ENCODE data around the gene ALKBH7. TPM values are rescaled to one million over a fixed set of nuclear protein-coding genes. Genes with fewer than 3 reads are reported as not detected.
A peak's percentile ranks its signal among the peaks of the same experiment; 100 is the strongest.

Gene ALKBH7
- total and polyA plus RNA-seq, 2 of the 13 experiments (the other 11 are each of a cell fraction or from before 2014, with no cell fraction given): 29.6 to 45.9 TPM

GRCh38 chr19:6372594-6373095 is at the start of gene ALKBH7 (continued):
- TF ChIP-seq, protein P1, sequence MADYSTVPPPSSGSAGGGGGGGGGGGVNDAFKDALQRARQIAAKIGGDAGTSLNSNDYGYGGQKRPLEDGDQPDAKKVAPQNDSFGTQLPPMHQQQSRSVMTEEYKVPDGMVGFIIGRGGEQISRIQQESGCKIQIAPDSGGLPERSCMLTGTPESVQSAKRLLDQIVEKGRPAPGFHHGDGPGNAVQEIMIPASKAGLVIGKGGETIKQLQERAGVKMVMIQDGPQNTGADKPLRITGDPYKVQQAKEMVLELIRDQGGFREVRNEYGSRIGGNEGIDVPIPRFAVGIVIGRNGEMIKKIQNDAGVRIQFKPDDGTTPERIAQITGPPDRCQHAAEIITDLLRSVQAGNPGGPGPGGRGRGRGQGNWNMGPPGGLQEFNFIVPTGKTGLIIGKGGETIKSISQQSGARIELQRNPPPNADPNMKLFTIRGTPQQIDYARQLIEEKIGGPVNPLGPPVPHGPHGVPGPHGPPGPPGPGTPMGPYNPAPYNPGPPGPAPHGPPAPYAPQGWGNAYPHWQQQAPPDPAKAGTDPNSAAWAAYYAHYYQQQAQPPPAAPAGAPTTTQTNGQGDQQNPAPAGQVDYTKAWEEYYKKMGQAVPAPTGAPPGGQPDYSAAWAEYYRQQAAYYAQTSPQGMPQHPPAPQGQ (CRISPR knock-in tag; IDR thresholded peaks at IDR 0.05; ENCODE audit: borderline replicate concordance): no peak
- no peak for TF ChIP-seq JUN (CRISPR knock-in tag; IDR thresholded peaks at IDR 0.05)
- TF ChIP-seq ZFP82 (CRISPR knock-in tag; IDR thresholded peaks at IDR 0.05; ENCODE audit: borderline replicate concordance): no peak; the same call in 1 of the 2 replicates
- TF ChIP-seq KLF15 (CRISPR knock-in tag; IDR thresholded peaks at IDR 0.05; ENCODE audit: borderline replicate concordance): no peak
- no peak for TF ChIP-seq ZFP36 (IDR thresholded peaks at IDR 0.05; ENCODE audit: borderline replicate concordance, low read depth, low read length, partially characterized antibody)
- no peak for TF ChIP-seq ZNF460 (CRISPR knock-in tag; IDR thresholded peaks at IDR 0.05; ENCODE audit: borderline replicate concordance)
- no peak; the same call in 1 of the 2 replicates for TF ChIP-seq ZNF441 (CRISPR knock-in tag; IDR thresholded peaks at IDR 0.05; ENCODE audit: borderline replicate concordance)
- TF ChIP-seq ZNF33B (CRISPR knock-in tag; IDR thresholded peaks at IDR 0.05): 0 out of 2 replicates have a peak, but pooled peaks have one; percentile 60
- 0 out of 2 replicates have a peak, but pooled peaks have one; percentile 28 for TF ChIP-seq ZSCAN29 (CRISPR knock-in tag; conservative IDR thresholded peaks at IDR 0.05)
- TF ChIP-seq, protein P2, sequence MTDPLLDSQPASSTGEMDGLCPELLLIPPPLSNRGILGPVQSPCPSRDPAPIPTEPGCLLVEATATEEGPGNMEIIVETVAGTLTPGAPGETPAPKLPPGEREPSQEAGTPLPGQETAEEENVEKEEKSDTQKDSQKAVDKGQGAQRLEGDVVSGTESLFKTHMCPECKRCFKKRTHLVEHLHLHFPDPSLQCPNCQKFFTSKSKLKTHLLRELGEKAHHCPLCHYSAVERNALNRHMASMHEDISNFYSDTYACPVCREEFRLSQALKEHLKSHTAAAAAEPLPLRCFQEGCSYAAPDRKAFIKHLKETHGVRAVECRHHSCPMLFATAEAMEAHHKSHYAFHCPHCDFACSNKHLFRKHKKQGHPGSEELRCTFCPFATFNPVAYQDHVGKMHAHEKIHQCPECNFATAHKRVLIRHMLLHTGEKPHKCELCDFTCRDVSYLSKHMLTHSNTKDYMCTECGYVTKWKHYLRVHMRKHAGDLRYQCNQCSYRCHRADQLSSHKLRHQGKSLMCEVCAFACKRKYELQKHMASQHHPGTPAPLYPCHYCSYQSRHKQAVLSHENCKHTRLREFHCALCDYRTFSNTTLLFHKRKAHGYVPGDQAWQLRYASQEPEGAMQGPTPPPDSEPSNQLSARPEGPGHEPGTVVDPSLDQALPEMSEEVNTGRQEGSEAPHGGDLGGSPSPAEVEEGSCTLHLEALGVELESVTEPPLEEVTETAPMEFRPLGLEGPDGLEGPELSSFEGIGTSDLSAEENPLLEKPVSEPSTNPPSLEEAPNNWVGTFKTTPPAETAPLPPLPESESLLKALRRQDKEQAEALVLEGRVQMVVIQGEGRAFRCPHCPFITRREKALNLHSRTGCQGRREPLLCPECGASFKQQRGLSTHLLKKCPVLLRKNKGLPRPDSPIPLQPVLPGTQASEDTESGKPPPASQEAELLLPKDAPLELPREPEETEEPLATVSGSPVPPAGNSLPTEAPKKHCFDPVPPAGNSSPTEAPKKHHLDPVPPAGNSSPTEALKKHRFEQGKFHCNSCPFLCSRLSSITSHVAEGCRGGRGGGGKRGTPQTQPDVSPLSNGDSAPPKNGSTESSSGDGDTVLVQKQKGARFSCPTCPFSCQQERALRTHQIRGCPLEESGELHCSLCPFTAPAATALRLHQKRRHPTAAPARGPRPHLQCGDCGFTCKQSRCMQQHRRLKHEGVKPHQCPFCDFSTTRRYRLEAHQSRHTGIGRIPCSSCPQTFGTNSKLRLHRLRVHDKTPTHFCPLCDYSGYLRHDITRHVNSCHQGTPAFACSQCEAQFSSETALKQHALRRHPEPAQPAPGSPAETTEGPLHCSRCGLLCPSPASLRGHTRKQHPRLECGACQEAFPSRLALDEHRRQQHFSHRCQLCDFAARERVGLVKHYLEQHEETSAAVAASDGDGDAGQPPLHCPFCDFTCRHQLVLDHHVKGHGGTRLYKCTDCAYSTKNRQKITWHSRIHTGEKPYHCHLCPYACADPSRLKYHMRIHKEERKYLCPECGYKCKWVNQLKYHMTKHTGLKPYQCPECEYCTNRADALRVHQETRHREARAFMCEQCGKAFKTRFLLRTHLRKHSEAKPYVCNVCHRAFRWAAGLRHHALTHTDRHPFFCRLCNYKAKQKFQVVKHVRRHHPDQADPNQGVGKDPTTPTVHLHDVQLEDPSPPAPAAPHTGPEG (CRISPR knock-in tag; IDR thresholded peaks at IDR 0.05): no peak
- TF ChIP-seq SRF (IDR thresholded peaks at IDR 0.05; ENCODE audit: low read depth, low read length): no peak; the same call in 1 of the 2 replicates
- no peak for TF ChIP-seq GFI1 (CRISPR knock-in tag; IDR thresholded peaks at IDR 0.05; ENCODE audit: borderline replicate concordance)
- TF ChIP-seq, protein P3, sequence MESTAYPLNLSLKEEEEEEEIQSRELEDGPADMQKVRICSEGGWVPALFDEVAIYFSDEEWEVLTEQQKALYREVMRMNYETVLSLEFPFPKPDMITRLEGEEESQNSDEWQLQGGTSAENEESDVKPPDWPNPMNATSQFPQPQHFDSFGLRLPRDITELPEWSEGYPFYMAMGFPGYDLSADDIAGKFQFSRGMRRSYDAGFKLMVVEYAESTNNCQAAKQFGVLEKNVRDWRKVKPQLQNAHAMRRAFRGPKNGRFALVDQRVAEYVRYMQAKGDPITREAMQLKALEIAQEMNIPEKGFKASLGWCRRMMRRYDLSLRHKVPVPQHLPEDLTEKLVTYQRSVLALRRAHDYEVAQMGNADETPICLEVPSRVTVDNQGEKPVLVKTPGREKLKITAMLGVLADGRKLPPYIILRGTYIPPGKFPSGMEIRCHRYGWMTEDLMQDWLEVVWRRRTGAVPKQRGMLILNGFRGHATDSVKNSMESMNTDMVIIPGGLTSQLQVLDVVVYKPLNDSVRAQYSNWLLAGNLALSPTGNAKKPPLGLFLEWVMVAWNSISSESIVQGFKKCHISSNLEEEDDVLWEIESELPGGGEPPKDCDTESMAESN (CRISPR knock-in tag; conservative IDR thresholded peaks at IDR 0.05): peak; percentile 75
- no peak for TF ChIP-seq ZNF572 (CRISPR knock-in tag; IDR thresholded peaks at IDR 0.05)
- TF ChIP-seq GLMP (CRISPR knock-in tag; IDR thresholded peaks at IDR 0.05; ENCODE audit: borderline replicate concordance): no peak
- TF ChIP-seq ZNF7 (CRISPR knock-in tag; IDR thresholded peaks at IDR 0.05): no peak
- peak; percentile 32; the same call in 1 of the 2 replicates for TF ChIP-seq MXD4 (CRISPR knock-in tag; IDR thresholded peaks at IDR 0.05)
- no peak for TF ChIP-seq LCORL (IDR thresholded peaks at IDR 0.05)
- TF ChIP-seq LCORL (CRISPR knock-in tag; IDR thresholded peaks at IDR 0.05): no peak; the same call in 1 of the 2 replicates
